GM20431 (cell line): ENCODE data around the gene CDS2.

Source experiments
- in situ Hi-C: fragments of 300-500 bp; cut with MseI, MboI; formaldehyde crosslinking; loops from one replicate; pipeline ENCODE4 v1.15.0; 2020; ENCODE audit warnings: low sequenced_read_pairs; ENCODE audit not compliant: unreplicated experiment

Gene CDS2

GRCh38 chr20:5234978-5235377 lies 108.2 kb downstream of the CDS2 start:
- in situ Hi-C loops = no loop called here
